ENCODE measurements around the gene TMEM108. TPM values are rescaled to one million over a fixed set of nuclear protein-coding genes. Genes with fewer than 3 reads are reported as not detected.

TMEM108 gene
- total and polyA plus RNA-seq, 10 of the 15 experiments (the other 5 are each of a cell fraction or from before 2014, with no cell fraction given), result 0.02 to 0.58 (median 0.12) TPM; not detected in 5

DNA sequence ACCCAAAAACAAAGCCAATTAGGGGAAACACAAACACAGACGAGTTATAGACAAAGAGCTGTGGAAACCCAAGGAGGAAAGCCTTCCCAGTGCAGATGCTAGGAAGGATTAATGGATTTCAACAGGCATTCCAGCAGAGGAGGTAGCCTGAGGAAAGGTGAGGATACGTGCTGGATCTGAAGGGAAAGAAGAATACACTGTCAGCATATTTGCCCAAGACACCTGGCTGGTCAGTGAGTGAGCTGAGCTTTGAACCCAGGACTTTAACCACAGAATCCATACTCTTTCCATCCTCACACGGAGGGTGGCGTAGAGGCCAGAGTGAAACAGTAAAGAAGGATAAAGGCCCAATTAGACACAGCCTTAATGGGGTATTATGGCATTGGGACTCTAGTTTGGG is 352.5 kb downstream of the TMEM108 start:
- ChIA-PET RAD21 (ENCODE audit: unreplicated experiment) (interaction anchor here (0.8 kb wide), 1 partner anchor 9 kb away, joined by 3 read pairs; no protein-coding TSS in a partner anchor), POLR2A (no interaction called here), CTCF (interaction anchor here (1.3 kb wide), 1 partner anchor 660 kb away, joined by 4 read pairs; no protein-coding TSS in a partner anchor), SMC1A (ENCODE audit: uncharacterized antibody, unreplicated experiment) (interaction anchor here (0.6 to 1.1 kb wide), 4 partner anchors 10 to 188 kb away, joined by 3 read pairs; no protein-coding TSS in a partner anchor)
- Histone ChIP-seq H3K4me1 (ENCODE audit: control insufficient read depth, insufficient read depth, low read length) (no peaks in the 10 kb centered on the region), H3K4me3 (no peak overlapping the region), H4K20me1 (ENCODE audit: control insufficient read depth, insufficient read depth) (no peaks in the 10 kb centered on the region), H3K79me2 (ENCODE audit: control insufficient read depth, insufficient read depth, low read length) (no peaks in the 10 kb centered on the region), H3K9ac (ENCODE audit: control insufficient read depth, insufficient read depth, low read length) (no peak overlapping the region), H2AFZ (ENCODE audit: control insufficient read depth, low read depth, low read length) (no peak overlapping the region), H3K9me3 (replicated peaks; ENCODE audit: control insufficient read depth, insufficient read depth, low read length) (no peaks in the 10 kb centered on the region), H3K4me2 (ENCODE audit: control insufficient read depth, insufficient read depth) (no peak overlapping the region), H3K27me3 (replicated peaks in 1 of 2; ENCODE audit: control insufficient read depth in 2 of 2, insufficient read depth in 2 of 2, low read length in 1 of 2) (no peaks in the 10 kb centered on the region), H3K27ac (ENCODE audit: control insufficient read depth, insufficient read depth) (no peak overlapping the region), H3K36me3 (ENCODE audit: control insufficient read depth in 2 of 2, insufficient read depth in 2 of 2, low read length in 1 of 2) (no peaks in the 10 kb centered on the region)
- BruUV-seq (replicated peaks), result no TSS peak
- intact Hi-C loops (cut with micrococcal nuclease; ENCODE audit: unreplicated experiment) (no loop called here), in situ Hi-C loops (cut with MboI) (loop anchor here (25.0 kb wide), 1 partner anchor 853 kb away; no protein-coding TSS in a partner anchor)
- WGBS (ENCODE audit: insufficient coverage, insufficient replicate concordance, low lambda C conversion rate, missing lambda C conversion rate), result 44% methylated on average over 4 of the region's 4 CpGs
- no peak for ATAC-seq
- no peak for DNase-seq (ENCODE audit: low read depth, low spot score)
- no peak for FAIRE-seq
- TF ChIP-seq PML (IDR thresholded peaks at IDR 0.05; ENCODE audit: low read length), result no peak
- TF ChIP-seq, protein P1, sequence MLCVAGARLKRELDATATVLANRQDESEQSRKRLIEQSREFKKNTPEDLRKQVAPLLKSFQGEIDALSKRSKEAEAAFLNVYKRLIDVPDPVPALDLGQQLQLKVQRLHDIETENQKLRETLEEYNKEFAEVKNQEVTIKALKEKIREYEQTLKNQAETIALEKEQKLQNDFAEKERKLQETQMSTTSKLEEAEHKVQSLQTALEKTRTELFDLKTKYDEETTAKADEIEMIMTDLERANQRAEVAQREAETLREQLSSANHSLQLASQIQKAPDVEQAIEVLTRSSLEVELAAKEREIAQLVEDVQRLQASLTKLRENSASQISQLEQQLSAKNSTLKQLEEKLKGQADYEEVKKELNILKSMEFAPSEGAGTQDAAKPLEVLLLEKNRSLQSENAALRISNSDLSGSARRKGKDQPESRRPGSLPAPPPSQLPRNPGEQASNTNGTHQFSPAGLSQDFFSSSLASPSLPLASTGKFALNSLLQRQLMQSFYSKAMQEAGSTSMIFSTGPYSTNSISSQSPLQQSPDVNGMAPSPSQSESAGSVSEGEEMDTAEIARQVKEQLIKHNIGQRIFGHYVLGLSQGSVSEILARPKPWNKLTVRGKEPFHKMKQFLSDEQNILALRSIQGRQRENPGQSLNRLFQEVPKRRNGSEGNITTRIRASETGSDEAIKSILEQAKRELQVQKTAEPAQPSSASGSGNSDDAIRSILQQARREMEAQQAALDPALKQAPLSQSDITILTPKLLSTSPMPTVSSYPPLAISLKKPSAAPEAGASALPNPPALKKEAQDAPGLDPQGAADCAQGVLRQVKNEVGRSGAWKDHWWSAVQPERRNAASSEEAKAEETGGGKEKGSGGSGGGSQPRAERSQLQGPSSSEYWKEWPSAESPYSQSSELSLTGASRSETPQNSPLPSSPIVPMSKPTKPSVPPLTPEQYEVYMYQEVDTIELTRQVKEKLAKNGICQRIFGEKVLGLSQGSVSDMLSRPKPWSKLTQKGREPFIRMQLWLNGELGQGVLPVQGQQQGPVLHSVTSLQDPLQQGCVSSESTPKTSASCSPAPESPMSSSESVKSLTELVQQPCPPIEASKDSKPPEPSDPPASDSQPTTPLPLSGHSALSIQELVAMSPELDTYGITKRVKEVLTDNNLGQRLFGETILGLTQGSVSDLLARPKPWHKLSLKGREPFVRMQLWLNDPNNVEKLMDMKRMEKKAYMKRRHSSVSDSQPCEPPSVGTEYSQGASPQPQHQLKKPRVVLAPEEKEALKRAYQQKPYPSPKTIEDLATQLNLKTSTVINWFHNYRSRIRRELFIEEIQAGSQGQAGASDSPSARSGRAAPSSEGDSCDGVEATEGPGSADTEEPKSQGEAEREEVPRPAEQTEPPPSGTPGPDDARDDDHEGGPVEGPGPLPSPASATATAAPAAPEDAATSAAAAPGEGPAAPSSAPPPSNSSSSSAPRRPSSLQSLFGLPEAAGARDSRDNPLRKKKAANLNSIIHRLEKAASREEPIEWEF (IDR thresholded peaks at IDR 0.05; ENCODE audit: insufficient replicate concordance, low read depth, low read length), result no peak
- TF ChIP-seq, protein P2, sequence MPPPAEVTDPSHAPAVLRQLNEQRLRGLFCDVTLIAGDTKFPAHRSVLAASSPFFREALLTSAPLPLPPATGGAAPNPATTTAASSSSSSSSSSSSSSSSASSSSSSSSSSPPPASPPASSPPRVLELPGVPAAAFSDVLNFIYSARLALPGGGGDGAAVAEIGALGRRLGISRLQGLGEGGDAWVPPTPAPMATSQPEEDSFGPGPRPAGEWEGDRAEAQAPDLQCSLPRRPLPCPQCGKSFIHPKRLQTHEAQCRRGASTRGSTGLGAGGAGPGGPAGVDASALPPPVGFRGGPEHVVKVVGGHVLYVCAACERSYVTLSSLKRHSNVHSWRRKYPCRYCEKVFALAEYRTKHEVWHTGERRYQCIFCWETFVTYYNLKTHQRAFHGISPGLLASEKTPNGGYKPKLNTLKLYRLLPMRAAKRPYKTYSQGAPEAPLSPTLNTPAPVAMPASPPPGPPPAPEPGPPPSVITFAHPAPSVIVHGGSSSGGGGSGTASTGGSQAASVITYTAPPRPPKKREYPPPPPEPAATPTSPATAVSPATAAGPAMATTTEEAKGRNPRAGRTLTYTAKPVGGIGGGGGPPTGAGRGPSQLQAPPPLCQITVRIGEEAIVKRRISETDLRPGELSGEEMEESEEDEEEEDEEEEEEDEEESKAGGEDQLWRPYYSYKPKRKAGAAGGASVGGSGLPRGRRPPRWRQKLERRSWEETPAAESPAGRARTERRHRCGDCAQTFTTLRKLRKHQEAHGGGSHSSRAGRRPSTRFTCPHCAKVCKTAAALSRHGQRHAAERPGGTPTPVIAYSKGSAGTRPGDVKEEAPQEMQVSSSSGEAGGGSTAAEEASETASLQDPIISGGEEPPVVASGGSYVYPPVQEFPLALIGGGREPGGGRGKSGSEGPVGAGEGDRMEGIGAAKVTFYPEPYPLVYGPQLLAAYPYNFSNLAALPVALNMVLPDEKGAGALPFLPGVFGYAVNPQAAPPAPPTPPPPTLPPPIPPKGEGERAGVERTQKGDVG (CRISPR knock-in tag; IDR thresholded peaks at IDR 0.05), result no peak
- no peak for TF ChIP-seq SUZ12 (IDR thresholded peaks at IDR 0.05; ENCODE audit: unreplicated experiment)
- TF ChIP-seq SIX5 (IDR thresholded peaks at IDR 0.05; ENCODE audit: low read depth, low read length, severe bottlenecking), result no peak
- TF ChIP-seq LARP7 (IDR thresholded peaks at IDR 0.05), result no peak
- no peak for TF ChIP-seq IRF4 (IDR thresholded peaks at IDR 0.05; ENCODE audit: low read depth, low read length)
- TF ChIP-seq, protein P3, sequence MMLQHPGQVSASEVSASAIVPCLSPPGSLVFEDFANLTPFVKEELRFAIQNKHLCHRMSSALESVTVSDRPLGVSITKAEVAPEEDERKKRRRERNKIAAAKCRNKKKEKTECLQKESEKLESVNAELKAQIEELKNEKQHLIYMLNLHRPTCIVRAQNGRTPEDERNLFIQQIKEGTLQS (IDR thresholded peaks at IDR 0.05; ENCODE audit: borderline replicate concordance, extremely low read depth, low read depth, low read length), result no peak
- TF ChIP-seq, protein P4, sequence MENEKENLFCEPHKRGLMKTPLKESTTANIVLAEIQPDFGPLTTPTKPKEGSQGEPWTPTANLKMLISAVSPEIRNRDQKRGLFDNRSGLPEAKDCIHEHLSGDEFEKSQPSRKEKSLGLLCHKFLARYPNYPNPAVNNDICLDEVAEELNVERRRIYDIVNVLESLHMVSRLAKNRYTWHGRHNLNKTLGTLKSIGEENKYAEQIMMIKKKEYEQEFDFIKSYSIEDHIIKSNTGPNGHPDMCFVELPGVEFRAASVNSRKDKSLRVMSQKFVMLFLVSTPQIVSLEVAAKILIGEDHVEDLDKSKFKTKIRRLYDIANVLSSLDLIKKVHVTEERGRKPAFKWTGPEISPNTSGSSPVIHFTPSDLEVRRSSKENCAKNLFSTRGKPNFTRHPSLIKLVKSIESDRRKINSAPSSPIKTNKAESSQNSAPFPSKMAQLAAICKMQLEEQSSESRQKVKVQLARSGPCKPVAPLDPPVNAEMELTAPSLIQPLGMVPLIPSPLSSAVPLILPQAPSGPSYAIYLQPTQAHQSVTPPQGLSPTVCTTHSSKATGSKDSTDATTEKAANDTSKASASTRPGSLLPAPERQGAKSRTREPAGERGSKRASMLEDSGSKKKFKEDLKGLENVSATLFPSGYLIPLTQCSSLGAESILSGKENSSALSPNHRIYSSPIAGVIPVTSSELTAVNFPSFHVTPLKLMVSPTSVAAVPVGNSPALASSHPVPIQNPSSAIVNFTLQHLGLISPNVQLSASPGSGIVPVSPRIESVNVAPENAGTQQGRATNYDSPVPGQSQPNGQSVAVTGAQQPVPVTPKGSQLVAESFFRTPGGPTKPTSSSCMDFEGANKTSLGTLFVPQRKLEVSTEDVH (IDR thresholded peaks at IDR 0.05; ENCODE audit: low read depth, partially characterized antibody), result no peak

Measured in GM12878 (cell line).